Caco-2 (cell line): ENCODE data around the gene ATF4. TPM values are rescaled to one million over a fixed set of nuclear protein-coding genes. Genes with fewer than 3 reads are reported as not detected.

ENCODE experiments used
- BruUV-seq: library from RNA; stranded (reverse); fragments of 400-500 nt; replicated peaks from 2 replicates; lab custom pipeline; 2021; lab: Mats Ljungman, UMichigan
- CTCF ChIA-PET: fragments of 300-600 bp; sonication (Branson Sonifier 250); formaldehyde crosslinking; loops from one replicate; lab custom pipeline; 2022; ENCODE audit warnings: antibody characterized with exemption; lab: Charles Lee
- POLR2A ChIA-PET: fragments of 300-600 bp; sonication (Branson Sonifier 250); formaldehyde crosslinking; loops from one replicate; lab custom pipeline; 2022; ENCODE audit warnings: antibody characterized with exemption; lab: Charles Lee
- DNase-seq, 2 experiments: peaks; one replicate each; pipeline versions ENCODE4 v3.0.0 to v3.0.0-alpha.2; 2020 to 2022
- H3K27me3 ChIP-seq: replicated peaks from 2 replicates; pipeline ENCODE4 v1.6.0; 2011; ENCODE audit warnings: low read length; ENCODE audit not compliant: control insufficient read depth, insufficient read depth
- H3K36me3 ChIP-seq: 2 replicates; pipeline ENCODE4 v1.5.1; 2011; ENCODE audit warnings: low read length; ENCODE audit not compliant: control insufficient read depth, insufficient read depth
- H3K4me1 ChIP-seq: fragments of 250-450 bp; sonication (Bioruptor Pico); 2 replicates; pipeline ENCODE4 v1.5.1; 2020; ENCODE audit warnings: mild to moderate bottlenecking
- H3K4me3 ChIP-seq: 2 replicates; pipeline ENCODE4 v1.5.1; 2011; ENCODE audit warnings: low read depth, mild to moderate bottlenecking, control low read depth, low read length
- H3K9me3 ChIP-seq: fragments of 250-450 bp; sonication (Bioruptor Pico); 2 replicates; pipeline ENCODE4 v1.5.1; 2020; ENCODE audit warnings: mild to moderate bottlenecking, moderate library complexity
- H3K27ac Mint-ChIP-seq: one replicate; pipeline ENCODE4 v1.8.0; 2022; ENCODE audit warnings: mixed read lengths; ENCODE audit not compliant: unreplicated experiment
- H3K27me3 Mint-ChIP-seq: one replicate; pipeline ENCODE4 v1.8.0; 2022; ENCODE audit warnings: mixed read lengths; ENCODE audit not compliant: insufficient read depth, unreplicated experiment
- H3K36me3 Mint-ChIP-seq: one replicate; pipeline ENCODE4 v1.8.0; 2022; ENCODE audit warnings: mild to moderate bottlenecking, mixed read lengths; ENCODE audit not compliant: insufficient read depth, unreplicated experiment
- H3K4me1 Mint-ChIP-seq: one replicate; pipeline ENCODE4 v1.8.0; 2022; ENCODE audit warnings: low read depth, mixed read lengths; ENCODE audit not compliant: unreplicated experiment
- H3K4me3 Mint-ChIP-seq: one replicate; pipeline ENCODE4 v1.8.0; 2022; ENCODE audit warnings: mild to moderate bottlenecking, moderate library complexity, mixed read lengths; ENCODE audit not compliant: unreplicated experiment
- H3K9me3 Mint-ChIP-seq: one replicate; pipeline ENCODE4 v1.8.0; 2022; ENCODE audit warnings: mixed read lengths; ENCODE audit not compliant: unreplicated experiment
- intact Hi-C: fragments of 100-400 bp; cut with micrococcal nuclease; formaldehyde crosslinking; loops from one replicate; pipeline ENCODE4 v1.10.0; 2022; ENCODE audit not compliant: unreplicated experiment
- total RNA-seq: library from RNA; stranded (reverse); gene quantifications from 2 replicates; pipeline ENCODE4 v1.2.3, GENCODE V29; 2022
- TF ChIP-seq, protein P1 (sequence below), 2 experiments: fragments of 200-600 bp in 1 of 2; IDR thresholded peaks; 1 replicate in 1 of 2; 2 replicates in 1 of 2; pipeline versions ENCODE4 v1.5.1 to v1.8.0; 2011 to 2022; ENCODE audit warnings: antibody characterized with exemption in 1 of 2, control low read depth in 1 of 2, inconsistent platforms in 1 of 2, low read depth in 1 of 2, low read length in 1 of 2, mild to moderate bottlenecking in 1 of 2, moderate library complexity in 1 of 2; ENCODE audit not compliant: insufficient read depth in 1 of 2, severe bottlenecking in 1 of 2, unreplicated experiment in 1 of 2

The ATF4 gene
- total RNA-seq, 1 experiment from 2014 or later, result 647 TPM

DNA sequence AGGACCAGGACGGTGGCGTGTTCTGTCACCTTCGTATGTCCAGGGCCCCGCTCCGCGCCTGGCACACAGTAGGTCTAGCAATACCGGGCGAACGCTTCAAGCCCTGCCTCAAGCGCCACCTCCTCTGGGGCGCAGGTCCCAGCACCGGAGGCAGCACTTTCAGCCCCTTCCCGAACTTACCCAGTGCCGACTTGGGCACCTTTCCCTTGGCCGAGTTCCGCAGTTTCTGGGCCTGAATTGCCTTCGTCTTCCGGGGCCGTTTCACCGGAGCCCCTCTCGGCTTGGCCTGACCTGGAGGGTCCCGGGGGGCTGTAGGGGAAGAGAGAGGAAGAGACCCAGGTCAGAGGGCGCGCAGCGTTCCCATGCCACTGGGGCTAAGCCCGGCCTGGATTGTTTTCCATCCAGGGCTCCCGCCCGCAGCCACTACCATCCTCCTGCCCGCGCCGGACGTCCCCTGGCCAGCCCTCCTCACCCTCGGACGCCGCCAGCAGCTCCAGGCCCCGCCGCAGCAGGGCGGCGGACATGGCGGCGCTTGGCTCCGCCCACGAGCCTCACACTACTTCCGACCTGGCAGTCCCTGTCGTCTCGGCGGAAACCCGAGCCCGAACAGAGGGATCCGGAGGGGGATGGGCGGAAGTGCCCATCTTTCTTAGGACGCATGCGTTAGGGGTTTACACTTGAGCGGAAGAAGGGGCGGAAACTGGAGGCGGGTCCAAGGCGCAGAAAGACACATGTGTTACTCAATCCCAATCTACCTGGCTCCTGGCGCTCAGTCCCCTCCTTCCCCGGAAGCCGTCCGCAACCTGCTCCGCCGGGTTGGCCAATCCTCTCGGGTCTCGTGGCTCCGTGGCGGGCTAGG lies 12.1 kb downstream of the ATF4 start, which contains the start of gene RPS19BP1:
RPS19BP1 (minus strand) TSS at position 534 of the 859 bp plus-strand sequence; CDS start at position 524, 10 bp downstream.
- peak; percentile 99 for DNase-seq
- H3K9me3 Mint-ChIP-seq, result no peaks in the 10 kb centered on the region
- no peaks in the 10 kb centered on the region for H3K9me3 ChIP-seq
- peaks cover 34% of the 10 kb centered on the region for H3K4me1 Mint-ChIP-seq
- intact Hi-C loops, result loop anchor here (5.0 kb wide), 1 partner anchor 40 kb away; no protein-coding TSS in a partner anchor
- TF ChIP-seq, protein P1, sequence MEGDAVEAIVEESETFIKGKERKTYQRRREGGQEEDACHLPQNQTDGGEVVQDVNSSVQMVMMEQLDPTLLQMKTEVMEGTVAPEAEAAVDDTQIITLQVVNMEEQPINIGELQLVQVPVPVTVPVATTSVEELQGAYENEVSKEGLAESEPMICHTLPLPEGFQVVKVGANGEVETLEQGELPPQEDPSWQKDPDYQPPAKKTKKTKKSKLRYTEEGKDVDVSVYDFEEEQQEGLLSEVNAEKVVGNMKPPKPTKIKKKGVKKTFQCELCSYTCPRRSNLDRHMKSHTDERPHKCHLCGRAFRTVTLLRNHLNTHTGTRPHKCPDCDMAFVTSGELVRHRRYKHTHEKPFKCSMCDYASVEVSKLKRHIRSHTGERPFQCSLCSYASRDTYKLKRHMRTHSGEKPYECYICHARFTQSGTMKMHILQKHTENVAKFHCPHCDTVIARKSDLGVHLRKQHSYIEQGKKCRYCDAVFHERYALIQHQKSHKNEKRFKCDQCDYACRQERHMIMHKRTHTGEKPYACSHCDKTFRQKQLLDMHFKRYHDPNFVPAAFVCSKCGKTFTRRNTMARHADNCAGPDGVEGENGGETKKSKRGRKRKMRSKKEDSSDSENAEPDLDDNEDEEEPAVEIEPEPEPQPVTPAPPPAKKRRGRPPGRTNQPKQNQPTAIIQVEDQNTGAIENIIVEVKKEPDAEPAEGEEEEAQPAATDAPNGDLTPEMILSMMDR (IDR thresholded peaks at IDR 0.05; ENCODE audit: insufficient read depth in 1 of 2, low read depth in 1 of 2, low read length in 1 of 2, severe bottlenecking in 1 of 2, unreplicated experiment in 1 of 2), result no peak
- H3K27me3 ChIP-seq, result no peaks in the 10 kb centered on the region
- peaks cover 6% of the 10 kb centered on the region for H3K36me3 ChIP-seq
- H3K27ac Mint-ChIP-seq, result peak within 1 kb of the TSS; percentile 94
- H3K27me3 Mint-ChIP-seq, result no peaks in the 10 kb centered on the region
- ChIA-PET CTCF (interaction anchor here (0.6 to 1.3 kb wide), 2 partner anchors 12 to 504 kb away, joined by 3 to 4 read pairs; partner anchors contain the start of gene ATF4), POLR2A (interaction anchor here (0.6 kb wide), 1 partner anchor 1057 kb away, joined by 3 read pairs; no protein-coding TSS in a partner anchor)
- no TSS peak for BruUV-seq
- H3K4me3 ChIP-seq, result peak within 1 kb of the TSS; percentile 93
- peaks cover 54% of the 10 kb centered on the region for H3K36me3 Mint-ChIP-seq
- peak within 1 kb of the TSS; percentile 94 for H3K4me3 Mint-ChIP-seq
- peaks cover 36% of the 10 kb centered on the region for H3K4me1 ChIP-seq

GRCh38 chr22:39534092-39534506 lies 13.7 kb downstream of the ATF4 start:
- H3K4me1 Mint-ChIP-seq, result peaks cover 19% of the 10 kb centered on the region
- TF ChIP-seq, protein P1 (IDR thresholded peaks at IDR 0.05; ENCODE audit: insufficient read depth in 1 of 2, low read depth in 1 of 2, low read length in 1 of 2, severe bottlenecking in 1 of 2, unreplicated experiment in 1 of 2), result no peak
- ChIA-PET POLR2A (no interaction called here), CTCF (interaction anchor here (0.6 to 1.8 kb wide), 5 partner anchors 108 to 1851 kb away, joined by 3 to 13 read pairs (median 5); no protein-coding TSS in a partner anchor)
- no TSS peak for BruUV-seq
- H3K4me1 ChIP-seq, result peaks cover 19% of the 10 kb centered on the region
- H3K27ac Mint-ChIP-seq, result no peak overlapping the region
- peaks cover 38% of the 10 kb centered on the region for H3K36me3 Mint-ChIP-seq
- H3K9me3 ChIP-seq, result no peaks in the 10 kb centered on the region
- no peak for DNase-seq
- no peak overlapping the region for H3K4me3 ChIP-seq
- no peak overlapping the region for H3K4me3 Mint-ChIP-seq
- H3K27me3 Mint-ChIP-seq, result no peaks in the 10 kb centered on the region
- intact Hi-C loops, result loop anchor here (1.0 to 5.0 kb wide), 3 partner anchors 42 to 503 kb away; no protein-coding TSS in a partner anchor
- no peaks in the 10 kb centered on the region for H3K9me3 Mint-ChIP-seq
- no peaks in the 10 kb centered on the region for H3K27me3 ChIP-seq
- peaks cover 3% of the 10 kb centered on the region for H3K36me3 ChIP-seq
